HG03196 (cell line): ENCODE results near the gene PSRC1.

ENCODE experiments used
- ATAC-seq: cut with Tn5 transposase; IDR thresholded peaks from one replicate; pipeline ENCODE4 v1.9.1; 2021; ENCODE audit not compliant: unreplicated experiment

Gene PSRC1

GRCh38 chr1:109272831-109273547, 10.0 kb downstream of the PSRC1 start:
- ATAC-seq, result no peak

DNA sequence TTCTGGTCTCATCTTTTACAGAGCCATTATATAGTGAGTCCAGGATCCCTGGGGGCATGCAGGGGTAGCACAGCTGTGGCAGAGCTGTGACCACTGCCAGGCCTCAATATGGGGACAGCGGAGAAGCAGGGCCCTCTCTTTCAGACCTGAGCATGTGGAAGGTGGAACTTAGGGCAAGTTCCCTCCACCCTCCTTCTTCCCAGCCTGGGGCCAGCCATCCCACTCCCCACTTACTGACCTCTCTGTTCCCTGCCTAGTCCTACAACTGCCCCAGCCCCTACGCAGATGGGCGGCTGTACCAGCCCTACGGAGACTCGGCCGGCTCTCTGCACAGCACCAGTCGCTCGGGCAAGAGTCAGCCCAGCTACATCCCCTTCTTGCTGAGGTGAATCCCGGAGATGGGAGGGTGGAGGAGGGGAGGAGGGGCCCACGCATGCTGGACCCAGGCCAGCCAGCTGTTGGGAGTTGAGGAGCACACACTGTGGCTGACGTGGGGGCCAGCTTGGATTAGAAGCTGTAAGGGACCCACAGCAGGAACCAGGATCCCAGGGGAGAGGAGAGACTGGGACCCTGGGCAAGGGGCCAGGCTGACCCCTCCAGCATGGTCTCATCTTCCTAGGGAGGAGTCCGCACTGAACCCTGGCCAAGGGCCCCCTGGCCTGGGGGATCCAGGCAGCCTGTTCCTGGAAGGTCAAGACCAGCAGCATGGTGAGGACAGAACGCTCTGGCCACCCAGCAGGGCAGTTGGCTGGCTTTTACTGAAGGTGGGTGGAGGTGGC, 10.7 kb downstream of the PSRC1 start:
- ATAC-seq, result no peak

DNA sequence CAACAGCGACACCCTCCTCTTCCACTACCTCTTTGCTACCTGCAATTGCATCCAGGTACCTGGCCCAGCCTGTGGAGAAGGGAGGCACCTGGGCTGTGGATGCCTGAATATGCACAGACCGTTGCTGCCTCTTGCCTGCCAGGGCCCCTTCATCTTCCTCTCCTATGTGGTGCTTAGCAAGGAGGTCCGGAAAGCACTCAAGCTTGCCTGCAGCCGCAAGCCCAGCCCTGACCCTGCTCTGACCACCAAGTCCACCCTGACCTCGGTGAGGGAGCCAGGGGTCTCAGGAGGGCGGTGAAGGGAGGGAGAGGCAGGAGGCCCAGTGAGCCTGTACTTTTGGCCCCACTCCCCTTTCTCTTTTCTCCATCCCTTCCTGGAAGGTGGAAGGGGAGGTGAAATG, 11.5 kb downstream of the PSRC1 start:
- ATAC-seq, result no peak

GRCh38 chr1:109270623-109271317, 12.2 kb downstream of the PSRC1 start:
- no peak for ATAC-seq

- no peak for ATAC-seq
Observed at GRCh38 chr1:109269981-109270622, 12.8 kb downstream of the PSRC1 start.

- ATAC-seq, result no peak
Observed at GRCh38 chr1:109269212-109269980, 13.5 kb downstream of the PSRC1 start.

GRCh38 chr1:109268431-109269211, 14.3 kb downstream of the PSRC1 start:
- ATAC-seq, result no peak

- no peak for ATAC-seq
Observed at GRCh38 chr1:109267743-109268300, 15.1 kb downstream of the PSRC1 start.

DNA sequence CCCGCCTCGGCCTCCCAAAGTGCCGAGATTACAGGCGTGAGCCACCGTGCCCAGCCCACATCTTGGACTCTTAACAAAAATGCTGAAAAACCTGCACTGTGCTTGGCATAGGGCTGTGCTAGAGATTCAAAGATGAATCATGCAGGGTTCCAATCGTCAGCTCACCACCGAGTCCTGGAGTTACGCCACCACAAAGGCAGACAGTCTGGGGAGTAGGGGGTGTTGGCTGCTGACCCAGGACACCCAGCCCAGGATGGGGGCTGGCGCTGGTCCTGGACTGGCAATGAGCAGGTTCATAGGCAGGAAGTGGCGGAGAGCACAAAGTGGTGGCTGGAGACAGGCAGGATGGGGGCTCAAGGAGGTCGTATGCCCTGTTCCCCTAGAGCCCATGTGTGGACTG, 16.0 kb downstream of the PSRC1 start:
- no peak for ATAC-seq

DNA sequence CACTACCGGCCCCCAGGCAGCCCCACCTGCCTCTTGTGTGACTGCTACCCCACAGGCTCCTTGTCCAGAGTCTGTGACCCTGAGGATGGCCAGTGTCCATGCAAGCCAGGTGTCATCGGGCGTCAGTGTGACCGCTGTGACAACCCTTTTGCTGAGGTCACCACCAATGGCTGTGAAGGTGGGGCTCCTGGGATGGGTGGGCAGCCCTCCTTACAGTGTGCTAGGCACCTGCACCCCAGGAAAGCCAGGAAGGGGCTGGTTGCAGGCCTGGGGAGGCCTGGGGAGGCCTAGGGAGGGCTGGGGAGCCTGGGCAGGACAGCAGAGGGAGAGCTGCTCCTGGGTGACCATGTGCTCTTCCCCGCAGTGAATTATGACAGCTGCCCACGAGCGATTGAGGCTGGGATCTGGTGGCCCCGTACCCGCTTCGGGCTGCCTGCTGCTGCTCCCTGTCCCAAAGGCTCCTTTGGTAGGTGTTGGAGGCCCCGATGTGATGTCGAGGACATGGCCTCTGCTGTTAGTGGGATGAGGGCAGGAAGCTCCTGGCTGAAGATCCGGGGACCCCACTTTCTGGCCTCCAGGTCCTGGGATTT, 17.1 kb downstream of the PSRC1 start:
- ATAC-seq, result no peak

- ATAC-seq, result no peak
Observed at GRCh38 chr1:109265016-109265415, 17.9 kb downstream of the PSRC1 start.

DNA sequence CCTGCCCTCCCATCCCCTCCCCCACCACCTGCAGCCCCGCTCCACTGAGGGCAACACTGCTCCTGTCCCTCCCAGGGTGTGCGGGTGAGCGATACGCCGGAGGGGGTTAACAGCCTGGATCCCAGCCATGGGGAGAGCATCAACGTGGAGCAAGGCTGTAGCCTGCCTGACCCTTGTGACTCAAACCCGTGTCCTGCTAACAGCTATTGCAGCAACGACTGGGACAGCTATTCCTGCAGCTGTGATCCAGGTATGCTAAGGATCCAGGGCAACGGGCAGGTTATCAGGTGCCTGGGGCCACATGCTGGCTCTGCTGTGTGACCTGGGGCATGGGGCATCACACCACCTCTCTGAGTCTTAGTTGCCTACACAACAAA, 18.6 kb downstream of the PSRC1 start:
- no peak for ATAC-seq

- ATAC-seq, result peak; percentile 72
Observed at GRCh38 chr1:109263597-109264378, 19.2 kb downstream of the PSRC1 start.

DNA sequence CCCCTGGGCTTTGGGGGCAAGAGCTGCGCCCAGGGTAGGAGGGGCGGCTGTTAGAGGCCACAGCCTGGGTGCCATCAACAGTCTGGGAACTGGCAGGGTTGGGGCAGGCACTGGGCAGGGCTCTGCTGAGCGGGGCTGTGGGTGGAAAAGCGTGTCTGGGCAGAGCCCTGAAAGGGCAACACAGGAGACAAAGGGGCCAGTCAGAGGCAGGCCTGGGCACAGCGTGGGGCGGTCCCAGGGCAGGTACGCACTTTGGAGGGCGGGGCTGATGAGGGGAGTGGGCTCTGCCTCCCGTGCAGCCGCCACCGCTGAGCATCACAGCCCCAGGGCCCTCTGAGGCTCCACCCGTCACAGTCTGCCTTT, 19.7 kb downstream of the PSRC1 start:
- ATAC-seq, result no peak

DNA sequence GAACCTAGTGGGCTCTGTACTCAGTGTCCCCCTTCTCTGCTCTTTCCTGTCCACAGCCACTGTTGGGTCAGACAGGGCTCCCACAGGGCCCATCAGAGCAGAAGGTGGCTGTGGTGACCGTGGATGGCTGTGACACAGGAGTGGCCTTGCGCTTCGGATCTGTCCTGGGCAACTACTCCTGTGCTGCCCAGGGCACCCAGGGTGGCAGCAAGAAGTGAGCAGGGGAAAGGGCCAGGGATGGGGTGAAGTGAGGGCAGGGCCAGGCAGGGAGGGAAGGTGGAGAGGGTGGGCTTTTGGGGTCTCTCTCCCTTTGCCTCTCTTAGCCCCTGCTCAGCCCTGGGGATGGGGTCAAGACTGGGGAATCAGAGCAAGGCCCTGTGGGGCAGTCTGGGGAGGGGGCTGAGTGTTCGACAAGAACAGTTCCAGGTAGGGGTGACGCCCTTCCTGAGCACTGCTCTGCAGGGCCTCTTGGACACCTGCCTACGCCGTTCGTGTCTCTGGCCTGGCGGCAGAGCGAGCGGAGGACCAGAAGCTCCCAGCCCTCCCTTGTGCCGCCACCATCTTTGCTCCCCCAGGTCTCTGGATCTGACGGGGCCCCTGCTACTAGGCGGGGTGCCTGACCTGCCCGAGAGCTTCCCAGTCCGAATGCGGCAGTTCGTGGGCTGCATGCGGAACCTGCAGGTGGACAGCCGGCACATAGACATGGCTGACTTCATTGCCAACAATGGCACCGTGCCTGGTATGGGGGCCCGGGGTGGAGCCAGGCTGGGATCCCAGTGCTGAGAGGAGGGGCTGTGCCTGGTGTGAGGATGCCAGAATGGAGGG, 20.5 kb downstream of the PSRC1 start:
- no peak for ATAC-seq

GRCh38 chr1:109261578-109261977, 21.4 kb downstream of the PSRC1 start:
- ATAC-seq, result no peak

DNA sequence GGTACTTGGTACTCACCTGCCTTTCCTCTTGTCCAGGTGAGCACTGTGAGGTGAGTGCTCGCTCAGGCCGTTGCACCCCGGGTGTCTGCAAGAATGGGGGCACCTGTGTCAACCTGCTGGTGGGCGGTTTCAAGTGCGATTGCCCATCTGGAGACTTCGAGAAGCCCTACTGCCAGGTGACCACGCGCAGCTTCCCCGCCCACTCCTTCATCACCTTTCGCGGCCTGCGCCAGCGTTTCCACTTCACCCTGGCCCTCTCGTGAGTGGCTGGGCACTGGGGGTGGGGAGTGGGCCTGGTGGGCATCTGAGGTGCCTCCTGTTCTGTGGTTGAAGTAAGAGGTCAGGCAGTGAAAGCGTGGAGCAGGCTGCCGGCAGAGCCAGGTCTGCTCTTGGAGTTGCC, 21.9 kb downstream of the PSRC1 start:
- no peak for ATAC-seq
